Mesendoderm (in vitro differentiated cells): Measurements from ENCODE around the gene IGFL1.
A peak's percentile ranks its signal among the peaks of the same experiment; 100 is the strongest.

Source experiments
- DNase-seq: peaks from one replicate; pipeline ENCODE4 v3.0.0; 2013
- H2AK5ac ChIP-seq: 2 replicates; pipeline ENCODE4 v1.6.1; 2013; ENCODE audit warnings: low read length, inconsistent platforms
- H2BK120ac ChIP-seq: 2 replicates; pipeline ENCODE4 v1.6.1; 2013; ENCODE audit warnings: low read depth, mild to moderate bottlenecking, low read length, moderate library complexity, mixed read lengths
- H2BK15ac ChIP-seq: replicated peaks from 2 replicates; pipeline ENCODE4 v1.6.1; 2013; ENCODE audit warnings: low read depth, mild to moderate bottlenecking, moderate library complexity
- H2BK5ac ChIP-seq: 2 replicates; pipeline ENCODE4 v1.6.1; 2013; ENCODE audit warnings: low read length, inconsistent platforms
- H3K18ac ChIP-seq: 2 replicates; pipeline ENCODE4 v1.6.1; 2013; ENCODE audit warnings: mild to moderate bottlenecking, low read length, mixed read lengths
- H3K23ac ChIP-seq: one replicate; pipeline ENCODE4 v1.6.1; 2013; ENCODE audit warnings: low read length
- H3K27ac ChIP-seq: 2 replicates; pipeline ENCODE4 v1.5.1; 2013; ENCODE audit warnings: low read depth, mild to moderate bottlenecking, inconsistent platforms, low read length, moderate library complexity
- H3K27me3 ChIP-seq: 2 replicates; pipeline ENCODE4 v1.6.1; 2013; ENCODE audit warnings: low read length, control low read depth, mild to moderate bottlenecking, inconsistent platforms; ENCODE audit not compliant: insufficient read depth, poor library complexity
- H3K36me3 ChIP-seq: 2 replicates; pipeline ENCODE4 v1.6.1; 2013; ENCODE audit warnings: low read length, inconsistent platforms; ENCODE audit not compliant: control insufficient read depth, insufficient read depth
- H3K4ac ChIP-seq: one replicate; pipeline ENCODE4 v1.6.1; 2013; ENCODE audit warnings: low read depth, mild to moderate bottlenecking, low read length, moderate library complexity
- H3K4me1 ChIP-seq: 2 replicates; pipeline ENCODE4 v1.6.1; 2013; ENCODE audit warnings: low read depth, low read length, inconsistent platforms; ENCODE audit not compliant: control insufficient read depth
- H3K4me2 ChIP-seq: 2 replicates; pipeline ENCODE4 v1.6.1; 2013; ENCODE audit warnings: low read length
- H3K4me3 ChIP-seq: 2 replicates; pipeline ENCODE4 v1.5.1; 2013; ENCODE audit warnings: mild to moderate bottlenecking, low read length
- H3K56ac ChIP-seq: one replicate; pipeline ENCODE4 v1.6.1; 2013; ENCODE audit warnings: low read length
- H3K79me1 ChIP-seq: 2 replicates; pipeline ENCODE4 v1.6.1; 2013; ENCODE audit warnings: low read length, inconsistent platforms
- H3K79me2 ChIP-seq: 2 replicates; pipeline ENCODE4 v1.6.1; 2013; ENCODE audit warnings: mild to moderate bottlenecking, low read length; ENCODE audit not compliant: control insufficient read depth, insufficient read depth
- H3K9ac ChIP-seq: 2 replicates; pipeline ENCODE4 v1.6.1; 2013; ENCODE audit warnings: low read length, inconsistent platforms
- H4K5ac ChIP-seq: one replicate; pipeline ENCODE4 v1.6.1; 2013; ENCODE audit warnings: low read length
- H4K8ac ChIP-seq: one replicate; pipeline ENCODE4 v1.6.1; 2013; ENCODE audit warnings: low read depth, mild to moderate bottlenecking, control low read depth, low read length, moderate library complexity
- WGBS: extraction: QIAGEN DNeasy Blood & Tissue Kit; methylation state at CpG from one replicate; pipeline ENCODE4 v1.1.7; 2013; ENCODE audit warnings: low lambda C conversion rate, missing lambda C conversion rate; ENCODE audit not compliant: insufficient coverage; ENCODE audit errors: extremely low coverage; 5-methylcytosine and 5-hydroxymethylcytosine counted together

The IGFL1 gene

DNA sequence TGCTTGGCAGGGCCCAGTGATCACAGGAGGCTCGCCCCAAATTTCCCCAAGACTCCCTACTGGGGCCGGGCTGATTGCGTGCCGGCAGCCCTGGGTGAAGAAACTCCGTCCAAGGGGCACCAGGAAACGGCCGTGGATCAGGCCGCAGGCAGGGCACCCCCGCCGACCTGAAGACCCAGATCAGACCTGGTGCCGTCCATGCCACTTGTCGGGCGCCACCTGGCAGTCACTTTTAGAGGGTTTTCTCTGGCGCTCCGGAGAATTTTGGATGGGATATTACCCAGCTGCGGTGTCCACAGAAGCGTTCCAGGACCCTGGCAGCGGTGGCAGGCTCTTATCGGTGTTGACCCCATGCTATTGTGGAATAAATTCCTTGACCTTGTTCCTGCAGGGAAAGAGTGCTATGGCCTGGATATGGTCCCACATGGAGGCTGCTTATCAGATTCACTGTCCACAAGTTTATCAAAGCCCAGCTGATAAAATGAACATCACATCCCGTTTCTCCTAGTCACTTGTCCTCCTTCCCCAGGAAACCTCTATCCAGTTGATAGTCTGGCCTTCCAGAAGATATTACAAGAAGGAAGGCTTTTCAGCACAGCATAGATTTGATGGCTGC is 43.3 kb upstream of the IGFL1 start:
- Histone ChIP-seq H3K23ac (no peak overlapping the region), H3K79me2 (no peaks in the 10 kb centered on the region), H2BK15ac (no peak overlapping the region), H4K5ac (no peak overlapping the region), H3K79me1 (no peaks in the 10 kb centered on the region), H3K36me3 (no peaks in the 10 kb centered on the region), H3K4ac (no peak overlapping the region), H3K4me1 (no peaks in the 10 kb centered on the region), H3K27ac (peak overlapping the region; percentile 37), H3K27me3 (no peaks in the 10 kb centered on the region), H2AK5ac (no peak overlapping the region), H3K9ac (no peak overlapping the region), H3K56ac (no peak overlapping the region), H2BK5ac (no peak overlapping the region), H3K18ac (no peak overlapping the region), H4K8ac (no peak overlapping the region), H3K4me3 (no peak overlapping the region), H3K4me2 (no peak overlapping the region), H2BK120ac (no peak overlapping the region)
- DNase-seq: peak; percentile 67
- no CpG with 5 or more reads among the region's 20 CpGs for WGBS

DNA sequence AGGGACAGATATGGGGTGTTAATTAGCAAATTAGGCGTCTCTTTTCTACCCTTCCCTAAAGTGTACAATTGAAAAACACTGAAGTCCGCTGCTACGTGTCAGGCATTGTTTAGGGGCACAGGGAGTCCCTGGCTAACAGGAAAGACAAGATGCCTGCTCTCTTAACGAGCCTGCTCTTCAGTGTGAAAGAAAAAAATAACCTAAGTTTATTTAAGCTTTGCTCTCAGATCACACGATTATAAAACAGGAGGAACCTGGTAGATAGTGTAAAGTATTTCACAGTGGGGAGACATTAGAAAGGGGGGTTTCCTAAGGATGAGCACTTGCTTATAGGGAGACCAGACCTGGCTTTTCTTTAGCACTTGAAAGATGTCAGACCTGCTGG is 42.8 kb upstream of the IGFL1 start:
- no peak overlapping the region for H3K23ac ChIP-seq
- no peak overlapping the region for H3K56ac ChIP-seq
- no peak overlapping the region for H2BK15ac ChIP-seq
- H3K36me3 ChIP-seq: no peaks in the 10 kb centered on the region
- H3K27me3 ChIP-seq: no peaks in the 10 kb centered on the region
- H4K5ac ChIP-seq: no peak overlapping the region
- H2BK5ac ChIP-seq: no peak overlapping the region
- DNase-seq: no peak
- H3K79me2 ChIP-seq: no peaks in the 10 kb centered on the region
- H3K4me3 ChIP-seq: no peak overlapping the region
- no peak overlapping the region for H4K8ac ChIP-seq
- no peak overlapping the region for H3K9ac ChIP-seq
- no peak overlapping the region for H3K4me2 ChIP-seq
- no CpG with 5 or more reads among the region's 5 CpGs for WGBS
- H3K18ac ChIP-seq: no peak overlapping the region
- no peak overlapping the region for H3K4ac ChIP-seq
- no peak overlapping the region for H2AK5ac ChIP-seq
- no peak overlapping the region for H3K27ac ChIP-seq
- no peak overlapping the region for H2BK120ac ChIP-seq
- H3K79me1 ChIP-seq: no peaks in the 10 kb centered on the region
- H3K4me1 ChIP-seq: no peaks in the 10 kb centered on the region

DNA sequence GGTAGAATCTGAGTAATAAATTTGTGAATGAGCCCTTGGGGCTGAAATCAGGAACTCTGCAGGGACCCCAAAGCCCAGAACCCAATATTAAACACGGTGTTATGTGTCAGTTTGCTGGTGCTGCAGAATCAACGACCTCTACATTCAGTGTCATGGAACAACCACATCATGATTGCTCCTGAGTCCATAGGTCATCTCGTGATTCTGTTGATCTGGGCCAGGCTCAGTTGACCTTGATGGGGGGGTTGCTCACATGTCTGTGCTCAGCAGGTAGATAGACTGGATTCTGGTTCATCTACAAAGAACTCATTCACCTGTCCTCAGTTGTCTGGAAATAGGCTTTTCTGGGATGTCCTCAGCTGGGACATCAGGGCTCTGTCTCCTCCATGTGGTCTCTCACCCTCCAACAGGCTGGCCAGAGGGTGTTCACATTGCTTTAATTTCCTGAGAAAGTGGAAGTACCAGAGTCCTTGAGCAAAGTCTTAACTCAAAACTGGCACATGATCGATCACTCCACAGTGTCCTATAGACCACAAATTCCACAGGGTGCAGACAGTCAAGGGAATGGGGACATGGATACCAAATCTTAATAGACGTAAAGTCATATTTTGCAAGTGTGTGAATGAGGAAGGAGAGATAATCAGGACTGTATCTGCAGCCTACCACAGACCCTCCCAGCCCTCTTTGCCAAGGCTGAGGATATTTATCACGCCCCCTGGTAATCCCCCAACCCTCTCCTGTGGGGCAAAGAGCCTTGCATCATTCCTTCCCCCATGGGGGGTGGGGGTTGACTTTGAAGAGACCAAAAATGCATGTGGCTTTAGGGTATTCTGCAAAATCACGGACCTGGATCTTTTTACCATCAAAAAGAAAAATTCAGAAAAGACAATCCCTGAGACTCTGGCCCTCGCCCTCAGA is 39.3 kb upstream of the IGFL1 start:
- Histone ChIP-seq H3K79me2 (no peaks in the 10 kb centered on the region), H3K9ac (no peak overlapping the region), H3K4ac (no peak overlapping the region), H2AK5ac (no peak overlapping the region), H2BK15ac (no peak overlapping the region), H4K8ac (no peak overlapping the region), H3K23ac (no peak overlapping the region), H2BK120ac (no peak overlapping the region), H4K5ac (no peak overlapping the region), H3K79me1 (no peaks in the 10 kb centered on the region), H3K4me2 (no peak overlapping the region), H3K36me3 (no peaks in the 10 kb centered on the region), H3K27me3 (no peaks in the 10 kb centered on the region), H3K56ac (no peak overlapping the region), H3K18ac (no peak overlapping the region), H3K4me1 (no peaks in the 10 kb centered on the region), H2BK5ac (no peak overlapping the region), H3K27ac (no peak overlapping the region), H3K4me3 (no peak overlapping the region)
- no peak for DNase-seq
- no CpG with 5 or more reads among the region's 8 CpGs for WGBS

DNA sequence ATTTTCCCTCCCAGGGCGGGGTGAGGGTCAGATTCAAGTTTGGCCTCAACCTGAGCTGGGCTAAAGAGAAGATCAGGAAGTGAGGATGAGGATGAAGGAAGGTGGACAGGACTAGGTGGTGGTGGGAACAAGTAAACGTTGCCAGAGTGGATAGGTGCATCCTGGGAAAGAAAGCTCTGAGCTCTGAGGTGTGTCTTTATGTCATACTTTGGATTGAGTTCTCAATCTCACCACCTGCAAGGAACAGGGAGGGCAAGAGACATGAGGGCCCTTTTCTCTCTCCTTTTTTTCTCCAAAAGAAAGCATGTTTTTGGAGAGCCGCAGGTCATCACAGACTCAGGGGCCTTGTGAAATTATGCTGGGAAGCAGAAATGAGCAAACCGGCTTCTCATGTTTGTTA is 38.2 kb upstream of the IGFL1 start:
- DNase-seq: no peak
- no CpG with 5 or more reads among the region's 4 CpGs for WGBS

DNA sequence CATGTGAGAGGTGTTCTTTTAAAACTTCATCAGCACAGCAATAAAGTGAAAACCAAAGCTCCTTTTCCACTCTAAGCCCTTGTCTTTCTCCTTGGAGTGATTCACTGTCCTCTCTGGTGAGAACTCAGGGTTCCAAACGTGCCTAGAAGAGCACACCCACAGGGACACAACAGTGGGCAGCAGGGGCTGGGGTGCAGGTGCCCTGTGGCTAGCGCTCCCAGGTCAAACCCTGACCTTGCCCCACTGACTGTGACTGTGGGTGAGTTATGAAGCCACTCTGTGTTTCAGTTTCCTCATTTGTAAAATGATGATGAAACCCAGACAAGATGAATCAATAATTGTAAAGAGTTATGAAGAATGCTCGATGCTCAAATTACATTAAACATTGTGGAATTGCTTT is 37.6 kb upstream of the IGFL1 start:
- Histone ChIP-seq H3K79me1 (no peaks in the 10 kb centered on the region), H2BK5ac (no peak overlapping the region), H3K36me3 (no peaks in the 10 kb centered on the region), H2BK15ac (no peak overlapping the region), H3K4ac (no peak overlapping the region), H3K18ac (no peak overlapping the region), H4K8ac (no peak overlapping the region), H3K9ac (no peak overlapping the region), H2BK120ac (no peak overlapping the region), H3K4me2 (no peak overlapping the region), H3K23ac (no peak overlapping the region), H3K27ac (no peak overlapping the region), H3K27me3 (no peaks in the 10 kb centered on the region), H4K5ac (no peak overlapping the region), H3K4me3 (no peak overlapping the region), H2AK5ac (no peak overlapping the region), H3K79me2 (no peaks in the 10 kb centered on the region), H3K4me1 (no peaks in the 10 kb centered on the region), H3K56ac (no peak overlapping the region)
- no CpG with 5 or more reads among the region's 3 CpGs for WGBS
- no peak for DNase-seq

More for the DNA sequence above, 38.2 kb upstream of the IGFL1 start:
- Histone ChIP-seq H2BK15ac (no peak overlapping the region), H3K79me2 (no peaks in the 10 kb centered on the region), H3K36me3 (no peaks in the 10 kb centered on the region), H3K4me1 (no peaks in the 10 kb centered on the region), H4K8ac (no peak overlapping the region), H2BK5ac (no peak overlapping the region), H3K27ac (no peak overlapping the region), H3K18ac (no peak overlapping the region), H3K27me3 (no peaks in the 10 kb centered on the region), H3K4ac (no peak overlapping the region), H3K56ac (no peak overlapping the region), H3K9ac (no peak overlapping the region), H3K23ac (no peak overlapping the region), H3K79me1 (no peaks in the 10 kb centered on the region), H3K4me3 (no peak overlapping the region), H4K5ac (no peak overlapping the region), H3K4me2 (no peak overlapping the region), H2BK120ac (no peak overlapping the region), H2AK5ac (no peak overlapping the region)
